Measurements from ENCODE around the gene SLC20A1.
"Not testable (repeated sequence)": the region's sequence is repeated elsewhere in the genome, so short reads cannot be mapped to it uniquely, and the experiment has no call there.

The SLC20A1 gene

GRCh38 chr2:112644155-112644932 is 1.4 kb upstream of the SLC20A1 start:
- DNase-seq (ENCODE audit: low read depth in 3 of 3, low spot score in 1 of 3): no peak

DNA sequence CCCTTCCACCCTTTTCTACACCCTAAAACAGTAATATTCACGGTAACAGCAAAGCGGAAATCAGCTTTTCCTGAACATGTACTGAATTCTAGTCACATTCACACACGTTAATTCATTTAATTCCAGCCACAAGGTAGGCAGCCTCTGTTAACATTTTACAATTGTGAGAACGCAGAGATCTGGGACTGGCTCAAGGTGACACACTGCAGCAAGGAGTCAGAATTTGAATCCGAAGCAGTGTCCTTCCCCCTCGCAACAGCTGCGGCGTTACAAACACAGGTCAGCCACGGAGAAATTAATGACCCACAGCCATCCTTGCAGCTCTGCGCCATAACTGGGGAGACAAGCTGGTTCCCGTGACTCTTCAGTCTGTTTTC is 818 bp upstream of the SLC20A1 start:
- DNase-seq (ENCODE audit: low read depth in 3 of 3, low spot score in 1 of 3): peak in 1 of 3 donors; percentile 21

DNA sequence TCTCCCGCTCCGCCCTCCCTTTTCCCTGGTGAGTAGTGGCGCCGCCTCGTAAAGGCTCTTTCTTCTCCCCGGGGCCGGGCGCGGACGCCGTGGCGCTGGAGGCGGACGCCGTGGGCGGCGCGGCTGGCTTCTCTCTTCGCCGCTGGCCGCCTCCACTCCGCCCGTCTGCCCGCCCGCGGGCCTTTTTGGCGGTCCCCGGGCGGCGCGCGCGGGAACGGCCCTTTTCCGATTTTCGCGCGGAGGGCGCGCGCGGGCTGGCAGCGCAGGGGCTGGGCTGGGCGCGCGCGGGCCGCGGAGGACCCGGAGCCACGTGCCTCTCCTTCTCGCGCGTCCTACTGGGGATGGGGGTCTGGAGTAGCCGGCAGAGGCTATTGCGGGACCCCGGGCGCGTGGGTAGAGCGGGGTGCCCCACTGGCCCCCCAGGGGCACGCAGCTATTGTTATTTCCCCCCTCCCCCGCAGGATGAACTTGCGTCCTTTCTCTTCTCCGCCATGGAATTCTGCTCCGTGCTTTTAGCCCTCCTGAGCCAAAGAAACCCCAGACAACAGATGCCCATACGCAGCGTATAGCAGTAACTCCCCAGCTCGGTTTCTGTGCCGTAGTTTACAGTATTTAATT is 472 bp downstream of the SLC20A1 start:
- DNase-seq (ENCODE audit: low read depth in 3 of 3, low spot score in 1 of 3): peak in 1 of 3 donors; percentile 45

DNA sequence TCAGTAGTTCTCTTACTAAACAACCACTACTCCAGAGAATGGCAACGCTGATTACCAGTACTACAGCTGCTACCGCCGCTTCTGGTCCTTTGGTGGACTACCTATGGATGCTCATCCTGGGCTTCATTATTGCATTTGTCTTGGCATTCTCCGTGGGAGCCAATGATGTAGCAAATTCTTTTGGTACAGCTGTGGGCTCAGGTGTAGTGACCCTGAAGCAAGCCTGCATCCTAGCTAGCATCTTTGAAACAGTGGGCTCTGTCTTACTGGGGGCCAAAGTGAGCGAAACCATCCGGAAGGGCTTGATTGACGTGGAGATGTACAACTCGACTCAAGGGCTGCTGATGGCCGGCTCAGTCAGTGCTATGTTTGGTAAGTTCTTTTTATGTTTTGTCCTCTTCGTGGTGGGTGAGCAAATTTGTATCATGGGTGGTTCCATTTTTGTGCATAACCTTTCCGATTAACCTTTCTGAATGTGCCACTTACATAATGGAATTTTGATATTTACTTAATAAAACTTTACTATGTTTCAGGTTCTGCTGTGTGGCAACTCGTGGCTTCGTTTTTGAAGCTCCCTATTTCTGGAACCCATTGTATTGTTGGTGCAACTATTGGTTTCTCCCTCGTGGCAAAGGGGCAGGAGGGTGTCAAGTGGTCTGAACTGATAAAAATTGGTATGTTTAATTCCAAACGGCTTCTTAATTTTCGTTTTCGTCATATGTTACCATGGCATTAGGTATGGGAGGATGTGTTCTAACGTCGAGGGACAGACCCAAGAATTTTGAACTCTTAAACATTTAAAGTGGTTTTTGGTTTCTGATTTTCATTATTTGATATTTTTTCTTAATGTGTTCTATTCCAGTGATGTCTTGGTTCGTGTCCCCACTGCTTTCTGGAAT is 1.3 kb downstream of the SLC20A1 start:
- DNase-seq (ENCODE audit: low read depth in 3 of 3, low spot score in 1 of 3): no peak

DNA sequence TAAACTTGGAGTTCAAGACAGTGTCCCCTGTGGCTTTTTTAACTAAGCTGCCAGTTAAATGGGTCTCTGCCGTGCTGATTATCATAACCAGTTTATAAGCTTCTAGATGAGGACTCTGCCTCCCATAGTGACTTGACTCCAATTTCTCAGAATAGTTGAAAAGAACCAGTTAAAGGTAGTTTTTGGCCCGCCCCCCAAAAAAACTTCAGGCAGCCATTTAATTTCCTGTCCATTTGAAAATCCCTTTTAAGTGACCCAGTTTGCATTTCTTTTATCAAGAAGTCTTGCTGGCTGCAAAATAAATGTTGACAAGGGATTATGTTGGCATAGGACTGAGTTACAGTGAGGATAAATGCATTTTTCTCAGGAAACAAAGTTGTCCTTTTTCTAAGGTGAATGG is 2.3 kb downstream of the SLC20A1 start:
- DNase-seq (ENCODE audit: low read depth in 3 of 3, low spot score in 1 of 3): no peak

DNA sequence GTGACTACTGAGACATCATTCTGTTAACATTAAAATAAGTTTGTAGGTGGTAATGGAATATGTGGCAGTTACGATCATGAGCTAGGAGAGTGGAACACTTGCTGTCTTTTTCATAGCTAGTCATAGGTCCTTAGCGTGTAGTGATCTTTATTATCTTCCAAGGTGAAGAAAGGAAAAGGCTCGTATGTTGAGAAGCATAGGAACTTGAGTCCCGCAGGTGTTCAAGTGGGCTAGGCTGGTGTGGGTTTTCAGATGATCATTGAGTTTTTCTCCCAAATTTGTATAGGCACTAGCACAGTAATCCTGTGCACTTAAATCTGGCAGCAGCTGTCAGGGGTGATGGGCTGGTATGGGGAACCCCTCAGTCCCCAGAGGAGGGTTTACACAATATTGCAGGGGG is 10.9 kb downstream of the SLC20A1 start:
- no peak for DNase-seq (ENCODE audit: low read depth in 3 of 3, low spot score in 1 of 3)

GRCh38 chr2:112658301-112658700 is 12.6 kb downstream of the SLC20A1 start:
- no peak for DNase-seq (ENCODE audit: low read depth in 3 of 3, low spot score in 1 of 3)

GRCh38 chr2:112658839-112659667 is 13.3 kb downstream of the SLC20A1 start:
- no peak for DNase-seq (ENCODE audit: low read depth in 3 of 3, low spot score in 1 of 3)

- DNase-seq (ENCODE audit: low read depth in 3 of 3, low spot score in 1 of 3): no peak
Measured at GRCh38 chr2:112660138-112660537, 14.4 kb downstream of the SLC20A1 start.

DNA sequence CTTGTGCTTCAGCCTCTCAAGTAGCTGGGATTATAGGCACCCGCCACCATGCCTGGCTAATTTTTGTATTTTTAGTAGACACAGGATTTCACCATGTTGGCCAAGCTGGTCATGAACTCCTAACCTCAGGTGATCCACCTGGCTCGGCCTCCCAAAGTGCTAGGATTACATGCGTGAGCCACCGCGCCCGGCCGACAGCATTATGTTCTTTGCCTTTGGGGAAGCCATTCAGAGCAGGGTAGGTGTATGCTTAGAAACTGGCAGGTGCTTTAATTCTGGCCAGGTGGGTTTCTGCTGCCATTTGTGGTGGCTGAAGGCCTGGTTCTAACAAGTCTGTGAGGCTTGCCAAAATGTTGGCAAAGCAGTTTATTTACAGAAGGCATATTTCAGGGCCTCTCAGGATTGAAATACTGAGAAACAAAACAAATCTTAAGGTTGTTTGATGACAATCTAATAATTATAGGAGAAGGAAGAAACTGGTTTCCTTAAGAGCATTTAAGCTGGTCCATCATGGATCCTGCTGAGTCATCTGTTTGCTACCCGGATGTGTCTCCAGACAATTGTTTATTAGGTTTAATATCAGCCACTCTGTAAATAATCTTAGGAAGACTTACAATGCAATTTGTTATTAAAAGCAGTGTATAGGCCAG is 16.0 kb downstream of the SLC20A1 start:
- DNase-seq (ENCODE audit: low read depth in 3 of 3, low spot score in 1 of 3): no peak

- DNase-seq (ENCODE audit: low read depth in 3 of 3, low spot score in 1 of 3): no peak
Measured at GRCh38 chr2:112662704-112663103, 17.0 kb downstream of the SLC20A1 start.

GRCh38 chr2:112664689-112665088 is 18.9 kb downstream of the SLC20A1 start:
- DNase-seq (ENCODE audit: low read depth in 3 of 3, low spot score in 1 of 3): no peak

DNA sequence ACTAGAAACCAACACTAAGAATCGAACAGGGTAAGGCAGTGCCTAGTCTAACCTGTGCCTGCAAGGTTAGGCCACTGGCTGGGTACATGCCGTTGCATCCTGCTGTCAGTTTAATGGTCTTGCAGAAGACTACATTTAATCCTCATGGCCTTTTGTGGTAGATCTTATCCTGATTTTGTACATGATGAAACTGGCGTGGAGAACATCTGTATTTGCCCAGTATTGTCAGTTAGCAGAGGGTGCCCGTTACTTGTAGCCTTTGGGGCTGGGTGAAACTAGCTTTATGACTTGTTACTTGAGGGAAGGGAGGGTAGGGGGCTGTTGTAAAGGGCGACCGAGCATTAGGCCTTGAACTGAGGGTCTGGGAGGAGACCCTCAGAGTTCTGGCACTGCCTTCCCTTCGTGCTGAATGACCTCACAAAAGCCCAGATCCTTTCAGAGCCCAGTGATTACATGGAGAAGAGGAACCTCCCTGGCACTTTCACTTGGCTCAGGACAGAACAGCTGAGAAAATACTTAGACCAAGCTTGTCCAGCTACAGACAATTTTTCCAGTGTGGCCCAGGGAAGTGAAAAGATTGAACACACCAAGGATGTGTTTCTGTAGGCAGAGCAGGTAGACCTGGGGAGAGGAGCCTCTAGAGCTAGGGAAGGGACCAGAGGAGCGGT is 19.5 kb downstream of the SLC20A1 start:
- no peak for DNase-seq (ENCODE audit: low read depth in 3 of 3, low spot score in 1 of 3)

DNA sequence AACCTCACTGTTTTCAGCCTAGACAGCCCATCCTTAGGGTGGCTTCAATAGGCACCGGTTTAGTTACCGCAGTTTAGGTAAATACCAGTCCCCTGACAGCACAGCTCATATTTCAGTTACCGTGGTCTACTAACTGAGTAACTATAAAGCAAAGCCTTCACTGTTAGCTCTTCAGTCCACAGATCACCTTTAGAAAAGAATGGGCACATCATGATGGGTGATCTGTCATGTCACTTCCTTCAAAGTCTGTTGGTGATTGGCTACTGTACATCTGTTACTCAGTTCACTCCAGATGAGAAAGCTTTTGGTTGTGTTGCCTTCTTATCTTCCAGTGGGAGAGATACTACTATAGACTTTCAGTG is 21.0 kb downstream of the SLC20A1 start:
- no peak for DNase-seq (ENCODE audit: low read depth in 3 of 3, low spot score in 1 of 3)

- not testable (repeated sequence) for DNase-seq (ENCODE audit: low read depth in 3 of 3, low spot score in 1 of 3)
Measured at GRCh38 chr2:112667540-112667939, 21.8 kb downstream of the SLC20A1 start.

GRCh38 chr2:112669667-112670066 is 23.9 kb downstream of the SLC20A1 start:
- no peak for DNase-seq (ENCODE audit: low read depth in 3 of 3, low spot score in 1 of 3)

GRCh38 chr2:112670252-112671022 is 24.7 kb downstream of the SLC20A1 start:
- no peak for DNase-seq (ENCODE audit: low read depth in 3 of 3, low spot score in 1 of 3)

DNA sequence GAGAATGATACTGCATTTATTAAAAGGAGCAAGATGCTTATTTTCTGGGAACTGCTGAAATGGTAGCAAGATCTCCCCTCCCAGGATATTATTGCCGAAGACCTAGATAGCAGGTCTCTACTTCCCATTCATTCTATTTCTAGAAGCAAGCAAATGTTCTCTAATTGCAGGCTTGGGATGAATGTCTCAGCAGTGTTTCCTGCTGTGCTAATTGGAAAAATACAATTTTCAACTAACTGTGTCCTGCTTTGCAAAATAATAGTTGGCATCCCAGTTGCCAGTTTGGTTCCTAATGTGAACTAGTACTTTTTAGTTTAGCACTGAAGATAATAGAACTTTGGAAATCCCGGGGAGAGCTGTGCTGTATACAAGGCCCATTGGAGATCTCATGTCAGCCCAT is 26.1 kb downstream of the SLC20A1 start:
- no peak for DNase-seq (ENCODE audit: low read depth in 3 of 3, low spot score in 1 of 3)

- no peak for DNase-seq (ENCODE audit: low read depth in 3 of 3, low spot score in 1 of 3)
Measured at GRCh38 chr2:112673008-112673407, 27.3 kb downstream of the SLC20A1 start.

Data from stimulated activated CD4-positive, alpha-beta T cell treated with anti-CD3 and anti-CD28 coated beads, TNF-alpha, amount 100 ng/mL, for 1 hour (primary cell).